ENCODE results near the gene LACC1. TPM values are rescaled to one million over a fixed set of nuclear protein-coding genes. Genes with fewer than 3 reads are reported as not detected.

The LACC1 gene
- total RNA-seq, 4 donors from 2014 or later = 4.7 to 10.1 (median 7.2) TPM

DNA sequence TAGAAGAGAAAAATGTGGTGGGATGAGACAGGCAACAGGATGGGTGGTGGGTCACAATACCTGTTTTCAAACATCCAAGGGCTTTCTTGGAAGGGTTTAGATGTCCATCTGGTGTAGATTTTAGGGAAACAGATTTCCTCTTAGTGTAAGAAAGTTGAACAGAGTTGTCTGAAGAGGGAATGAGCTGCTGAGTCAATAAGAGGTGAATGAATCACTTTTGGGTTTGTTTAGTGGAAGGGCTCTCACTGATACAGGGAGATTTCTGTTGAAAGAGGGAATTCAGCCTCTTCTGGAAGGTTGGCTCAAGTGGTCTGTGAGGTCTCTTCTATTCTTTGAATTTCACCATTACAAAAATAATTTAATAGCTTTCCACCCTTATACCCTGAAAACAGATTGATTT is 54.6 kb downstream of the LACC1 start:
- no peak for DNase-seq (ENCODE audit: low spot score in 2 of 2)
- Histone ChIP-seq H3K27ac (no peak overlapping the region), H3K4me1 (peaks cover 24% of the 10 kb centered on the region), H3K9me3 (no peaks in the 10 kb centered on the region), H3K36me3 (no peaks in the 10 kb centered on the region), H3K27me3 (no peaks in the 10 kb centered on the region), H3K4me3 (no peak overlapping the region)
- TF ChIP-seq, protein P1, sequence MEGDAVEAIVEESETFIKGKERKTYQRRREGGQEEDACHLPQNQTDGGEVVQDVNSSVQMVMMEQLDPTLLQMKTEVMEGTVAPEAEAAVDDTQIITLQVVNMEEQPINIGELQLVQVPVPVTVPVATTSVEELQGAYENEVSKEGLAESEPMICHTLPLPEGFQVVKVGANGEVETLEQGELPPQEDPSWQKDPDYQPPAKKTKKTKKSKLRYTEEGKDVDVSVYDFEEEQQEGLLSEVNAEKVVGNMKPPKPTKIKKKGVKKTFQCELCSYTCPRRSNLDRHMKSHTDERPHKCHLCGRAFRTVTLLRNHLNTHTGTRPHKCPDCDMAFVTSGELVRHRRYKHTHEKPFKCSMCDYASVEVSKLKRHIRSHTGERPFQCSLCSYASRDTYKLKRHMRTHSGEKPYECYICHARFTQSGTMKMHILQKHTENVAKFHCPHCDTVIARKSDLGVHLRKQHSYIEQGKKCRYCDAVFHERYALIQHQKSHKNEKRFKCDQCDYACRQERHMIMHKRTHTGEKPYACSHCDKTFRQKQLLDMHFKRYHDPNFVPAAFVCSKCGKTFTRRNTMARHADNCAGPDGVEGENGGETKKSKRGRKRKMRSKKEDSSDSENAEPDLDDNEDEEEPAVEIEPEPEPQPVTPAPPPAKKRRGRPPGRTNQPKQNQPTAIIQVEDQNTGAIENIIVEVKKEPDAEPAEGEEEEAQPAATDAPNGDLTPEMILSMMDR (IDR thresholded peaks at IDR 0.05) = no peak

DNA sequence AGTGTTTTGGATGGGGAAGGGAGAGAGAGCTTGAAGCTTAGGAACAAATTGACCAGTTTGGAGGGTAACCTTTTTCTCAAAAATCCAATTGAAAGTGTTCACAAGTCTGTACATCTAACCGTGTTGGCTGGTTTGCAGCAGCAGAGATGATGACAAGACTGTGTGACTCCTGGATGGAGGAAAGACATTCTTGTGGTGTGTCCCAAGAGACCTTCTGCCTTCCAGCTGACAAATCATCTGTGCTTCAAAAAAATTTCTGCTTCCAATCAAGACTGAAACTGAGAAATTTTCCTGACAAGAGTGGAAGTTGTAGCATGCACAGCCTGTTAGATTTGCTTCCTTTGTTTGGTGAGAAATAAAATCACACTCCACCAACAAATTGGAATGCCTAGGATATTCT is 56.2 kb downstream of the LACC1 start:
- WGBS = 53% methylated on average over 1 of the region's 1 CpG
- no peak overlapping the region for H3K4me3 ChIP-seq
- H3K36me3 ChIP-seq = no peaks in the 10 kb centered on the region
- no peak for DNase-seq (ENCODE audit: low spot score in 2 of 2)
- H3K4me1 ChIP-seq = peaks cover 24% of the 10 kb centered on the region
- no peaks in the 10 kb centered on the region for H3K9me3 ChIP-seq
- no peak overlapping the region for H3K27ac ChIP-seq
- H3K27me3 ChIP-seq = no peaks in the 10 kb centered on the region
- TF ChIP-seq, protein P1 (IDR thresholded peaks at IDR 0.05) = no peak
- TF ChIP-seq EP300 (IDR thresholded peaks at IDR 0.05) (no peak), POLR2A (IDR thresholded peaks at IDR 0.05) (no peak), POLR2AphosphoS5 (IDR thresholded peaks at IDR 0.05) (no peak)

DNA sequence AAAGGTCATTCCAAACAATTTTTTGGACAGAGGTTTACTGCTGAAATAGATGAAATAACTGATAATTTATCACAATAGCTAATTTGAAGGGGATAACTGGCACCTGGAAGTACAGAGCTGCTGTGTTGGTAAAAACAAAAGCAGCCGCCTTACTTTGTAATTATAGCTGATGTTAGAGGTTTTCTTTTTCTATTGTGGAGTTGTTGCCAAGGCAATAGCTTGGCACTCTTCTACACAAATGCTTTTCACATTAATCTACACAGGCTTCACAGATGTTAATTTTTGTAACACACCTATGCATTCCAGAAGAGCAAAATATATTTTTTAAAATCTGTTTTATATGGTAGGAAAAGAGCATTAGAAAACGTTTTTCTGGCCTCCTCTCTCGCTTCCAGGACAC is 56.9 kb downstream of the LACC1 start:
- H3K9me3 ChIP-seq = no peaks in the 10 kb centered on the region
- no peak overlapping the region for H3K4me3 ChIP-seq
- H3K36me3 ChIP-seq = no peaks in the 10 kb centered on the region
- TF ChIP-seq EP300 (IDR thresholded peaks at IDR 0.05) (no peak), POLR2AphosphoS5 (IDR thresholded peaks at IDR 0.05) (no peak), POLR2A (IDR thresholded peaks at IDR 0.05) (no peak)
- TF ChIP-seq, protein P1 (IDR thresholded peaks at IDR 0.05) = no peak
- peaks cover 24% of the 10 kb centered on the region for H3K4me1 ChIP-seq
- WGBS = 41% methylated on average over 3 of the region's 3 CpGs
- H3K27me3 ChIP-seq = no peaks in the 10 kb centered on the region
- no peak for DNase-seq (ENCODE audit: low spot score in 2 of 2)
- no peak overlapping the region for H3K27ac ChIP-seq

DNA sequence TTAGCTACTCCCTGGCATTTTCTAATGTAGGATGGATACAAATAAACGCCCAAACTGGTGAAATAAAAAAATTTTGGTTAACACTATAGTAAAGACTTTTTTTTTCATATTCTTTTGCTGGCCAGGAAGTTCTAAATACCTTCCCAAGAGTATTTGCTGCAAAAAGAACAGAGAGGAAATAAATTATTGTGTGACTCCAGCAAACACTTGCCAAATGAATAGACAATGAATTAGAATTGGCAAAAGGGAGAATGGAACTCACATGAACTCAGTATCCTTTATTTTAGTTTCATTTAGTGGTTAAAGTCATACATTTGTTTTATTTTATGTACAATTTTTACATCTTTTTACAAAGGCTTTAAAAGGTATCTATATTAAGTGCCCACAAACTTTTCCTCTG is 58.1 kb downstream of the LACC1 start:
- Histone ChIP-seq H3K27me3 (no peaks in the 10 kb centered on the region), H3K36me3 (no peaks in the 10 kb centered on the region), H3K4me3 (no peak overlapping the region), H3K4me1 (peaks cover 24% of the 10 kb centered on the region), H3K9me3 (no peaks in the 10 kb centered on the region), H3K27ac (no peak overlapping the region)
- TF ChIP-seq POLR2AphosphoS5 (IDR thresholded peaks at IDR 0.05) = no peak
- TF ChIP-seq POLR2A (IDR thresholded peaks at IDR 0.05) = no peak
- TF ChIP-seq EP300 (IDR thresholded peaks at IDR 0.05) = no peak
- TF ChIP-seq, protein P1 (IDR thresholded peaks at IDR 0.05) = no peak
- no peak for DNase-seq (ENCODE audit: low spot score in 2 of 2)
- 57% methylated on average over 1 of the region's 1 CpG for WGBS

DNA sequence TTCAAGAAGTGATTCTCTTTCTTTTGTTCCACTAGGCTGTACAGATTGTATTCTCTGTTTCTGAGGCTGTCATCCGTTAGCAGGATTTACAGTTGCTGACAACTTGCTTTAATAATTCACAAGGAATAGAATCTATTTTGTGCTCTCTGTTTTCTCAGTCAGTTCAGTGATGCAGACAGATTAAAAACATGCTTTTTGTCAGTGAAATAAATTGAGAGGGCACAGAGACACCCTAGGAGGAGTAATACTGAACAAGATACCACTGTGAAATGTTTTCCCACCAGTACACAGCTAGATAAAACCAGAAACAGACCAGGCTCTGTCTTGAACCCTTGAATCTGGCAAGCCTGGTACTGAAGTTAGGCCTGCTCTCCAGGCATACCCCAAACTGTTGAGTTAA is 58.7 kb downstream of the LACC1 start:
- Histone ChIP-seq H3K27ac (no peak overlapping the region), H3K27me3 (no peaks in the 10 kb centered on the region), H3K4me3 (no peak overlapping the region), H3K4me1 (peaks cover 24% of the 10 kb centered on the region), H3K9me3 (no peaks in the 10 kb centered on the region), H3K36me3 (no peaks in the 10 kb centered on the region)
- DNase-seq (ENCODE audit: low spot score in 2 of 2) = no peak
- WGBS = 72% methylated on average over 1 of the region's 1 CpG
- TF ChIP-seq EP300 (IDR thresholded peaks at IDR 0.05) = no peak
- TF ChIP-seq POLR2AphosphoS5 (IDR thresholded peaks at IDR 0.05) = no peak
- no peak for TF ChIP-seq POLR2A (IDR thresholded peaks at IDR 0.05)
- TF ChIP-seq, protein P1 (IDR thresholded peaks at IDR 0.05) = no peak
